Fibroblast of pulmonary artery (primary cell): ENCODE measurements around the gene DMRT1.
"Not testable (repeated sequence)": the region's sequence is repeated elsewhere in the genome, so short reads cannot be mapped to it uniquely, and the experiment has no call there.

Experiments
- DNase-seq: peaks from one replicate; pipeline ENCODE4 v3.0.0-alpha.2; 2010; ENCODE audit warnings: low read depth
- H3K4me3 ChIP-seq: replicated peaks from 2 replicates; pipeline ENCODE4 v1.5.1; 2011; ENCODE audit warnings: low read depth, mild to moderate bottlenecking, control low read depth, low read length, moderate library complexity
- TF ChIP-seq, protein P1 (sequence below): IDR thresholded peaks from 2 replicates; pipeline ENCODE4 v1.5.1; 2011; ENCODE audit warnings: mild to moderate bottlenecking, control low read depth, low read length, inconsistent platforms; ENCODE audit errors: missing control alignments

DMRT1 gene

DNA sequence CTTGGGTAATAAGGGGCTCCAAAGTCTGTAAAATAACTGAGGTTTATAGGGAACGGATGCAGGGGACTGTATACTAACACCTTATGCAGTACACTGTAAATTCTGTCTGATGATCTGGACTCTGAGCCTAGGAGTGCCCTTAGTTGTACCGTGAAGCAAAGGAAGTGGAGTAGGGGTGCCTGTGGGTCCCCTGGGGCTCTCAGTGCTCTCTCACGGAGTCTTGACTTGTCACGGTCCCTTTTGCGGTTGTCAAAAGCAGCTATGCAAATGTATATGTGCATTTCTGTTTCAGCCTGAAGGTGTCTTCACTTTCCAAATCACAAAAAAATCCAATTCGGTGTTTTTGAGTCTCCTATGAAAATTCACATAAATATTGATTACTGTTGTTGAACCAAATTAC, 17.8 kb downstream of the DMRT1 start:
- TF ChIP-seq, protein P1, sequence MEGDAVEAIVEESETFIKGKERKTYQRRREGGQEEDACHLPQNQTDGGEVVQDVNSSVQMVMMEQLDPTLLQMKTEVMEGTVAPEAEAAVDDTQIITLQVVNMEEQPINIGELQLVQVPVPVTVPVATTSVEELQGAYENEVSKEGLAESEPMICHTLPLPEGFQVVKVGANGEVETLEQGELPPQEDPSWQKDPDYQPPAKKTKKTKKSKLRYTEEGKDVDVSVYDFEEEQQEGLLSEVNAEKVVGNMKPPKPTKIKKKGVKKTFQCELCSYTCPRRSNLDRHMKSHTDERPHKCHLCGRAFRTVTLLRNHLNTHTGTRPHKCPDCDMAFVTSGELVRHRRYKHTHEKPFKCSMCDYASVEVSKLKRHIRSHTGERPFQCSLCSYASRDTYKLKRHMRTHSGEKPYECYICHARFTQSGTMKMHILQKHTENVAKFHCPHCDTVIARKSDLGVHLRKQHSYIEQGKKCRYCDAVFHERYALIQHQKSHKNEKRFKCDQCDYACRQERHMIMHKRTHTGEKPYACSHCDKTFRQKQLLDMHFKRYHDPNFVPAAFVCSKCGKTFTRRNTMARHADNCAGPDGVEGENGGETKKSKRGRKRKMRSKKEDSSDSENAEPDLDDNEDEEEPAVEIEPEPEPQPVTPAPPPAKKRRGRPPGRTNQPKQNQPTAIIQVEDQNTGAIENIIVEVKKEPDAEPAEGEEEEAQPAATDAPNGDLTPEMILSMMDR, result no peak
- no peak overlapping the region for H3K4me3 ChIP-seq
- DNase-seq, result no peak

DNA sequence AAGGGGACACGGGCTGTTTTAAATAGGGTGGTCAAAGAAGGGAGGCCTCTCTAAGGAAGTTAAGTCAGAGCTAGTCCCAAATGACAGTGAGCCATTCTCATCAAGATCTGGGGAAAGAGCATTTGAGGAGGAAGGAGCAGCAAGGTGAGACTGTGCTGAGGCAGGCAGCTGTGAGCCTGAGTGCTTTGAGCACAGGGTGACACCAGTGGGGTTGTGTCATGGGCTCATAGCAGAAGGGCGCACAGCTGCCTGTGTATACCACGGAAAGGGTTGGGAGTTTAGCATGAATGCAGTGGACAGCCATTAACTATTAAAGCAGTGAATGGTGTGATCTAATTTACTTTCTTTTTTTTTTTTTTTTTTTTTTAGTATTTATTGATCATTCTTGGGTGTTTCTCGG, 19.2 kb downstream of the DMRT1 start:
- no peak overlapping the region for H3K4me3 ChIP-seq
- DNase-seq, result no peak
- TF ChIP-seq, protein P1, result no peak

DNA sequence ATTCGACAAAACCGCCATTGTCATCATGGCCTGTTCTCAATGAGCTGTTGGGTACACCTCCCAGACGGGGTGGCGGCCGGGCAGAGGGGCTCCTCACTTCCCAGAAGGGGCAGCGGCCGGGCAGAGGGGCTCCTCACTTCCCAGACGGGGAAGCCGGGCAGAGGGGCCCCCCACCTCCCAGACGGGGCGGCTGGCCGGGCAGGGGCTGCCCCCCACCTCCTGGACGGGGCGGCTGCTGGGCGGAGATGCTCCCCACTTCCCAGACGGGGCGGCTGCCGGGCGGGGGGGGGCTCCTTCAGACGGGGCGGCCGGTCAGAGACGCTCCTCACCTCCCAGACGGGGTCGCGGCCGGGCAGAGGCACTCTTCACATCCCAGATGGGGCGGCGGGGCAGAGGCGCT, 20.0 kb downstream of the DMRT1 start:
- not testable (repeated sequence) for H3K4me3 ChIP-seq, DNase-seq

DNA sequence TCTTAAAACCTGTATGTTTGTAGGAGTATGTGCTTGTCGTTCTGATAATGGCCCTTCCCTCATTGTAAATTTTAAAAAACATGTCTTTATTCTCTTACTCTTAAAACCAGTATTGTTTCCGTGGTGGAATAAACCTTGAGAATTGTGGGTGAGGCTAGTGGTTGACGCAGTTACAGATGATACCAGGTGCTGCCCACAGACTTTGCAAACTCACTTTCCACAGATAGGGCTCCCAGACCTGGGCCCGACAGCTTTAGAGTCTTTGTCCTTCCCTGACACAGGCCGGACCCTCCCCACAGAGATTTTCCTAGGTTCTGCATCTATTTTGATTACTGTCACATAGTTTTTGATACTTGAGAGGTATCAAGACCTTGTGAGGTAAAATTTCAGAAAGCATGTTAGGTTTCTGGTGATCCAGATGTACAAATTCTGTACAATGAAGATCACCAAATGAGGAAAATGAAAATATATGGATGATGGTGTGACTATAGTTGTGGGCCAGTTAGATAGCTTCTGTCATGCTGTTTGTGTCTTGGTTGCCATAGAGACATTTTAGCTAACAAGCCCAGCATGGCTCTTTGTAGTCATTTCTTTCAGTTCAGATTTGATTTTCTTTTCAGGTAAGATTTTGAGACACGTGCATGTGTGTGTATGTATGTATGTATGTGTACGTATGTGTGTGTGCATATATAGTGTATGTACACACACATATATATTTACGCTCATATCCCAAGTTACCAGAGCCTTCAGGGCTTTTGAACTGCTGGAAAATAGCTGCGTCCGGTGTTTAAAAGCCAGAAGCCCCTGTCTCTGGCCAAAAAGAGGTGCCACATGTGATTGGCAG, 33.8 kb downstream of the DMRT1 start:
- TF ChIP-seq, protein P1, result no peak
- no peak for DNase-seq

DNA sequence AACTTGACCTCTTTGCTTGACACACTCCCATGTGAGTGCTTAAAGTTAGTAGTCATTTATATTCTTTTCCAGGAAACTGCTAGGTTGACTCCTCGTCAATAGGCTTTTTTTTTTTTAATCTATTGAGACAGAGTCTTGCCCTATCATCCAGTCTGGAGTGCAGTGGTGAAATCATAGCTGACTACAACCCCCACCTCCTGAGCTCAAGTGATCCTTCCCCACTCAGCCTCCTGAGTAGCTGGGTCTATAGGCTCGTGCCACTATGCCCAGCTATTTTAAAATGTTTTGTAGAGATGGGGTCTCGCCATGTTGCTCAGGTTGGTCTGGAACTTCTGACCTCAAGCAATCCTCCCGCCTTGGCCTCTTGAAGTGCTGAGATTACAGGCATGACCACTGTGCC, 34.9 kb downstream of the DMRT1 start:
- no peak for DNase-seq
- TF ChIP-seq, protein P1, result no peak
- no peak overlapping the region for H3K4me3 ChIP-seq

More for the DNA sequence above, 33.8 kb downstream of the DMRT1 start:
- H3K4me3 ChIP-seq, result no peak overlapping the region

DNA sequence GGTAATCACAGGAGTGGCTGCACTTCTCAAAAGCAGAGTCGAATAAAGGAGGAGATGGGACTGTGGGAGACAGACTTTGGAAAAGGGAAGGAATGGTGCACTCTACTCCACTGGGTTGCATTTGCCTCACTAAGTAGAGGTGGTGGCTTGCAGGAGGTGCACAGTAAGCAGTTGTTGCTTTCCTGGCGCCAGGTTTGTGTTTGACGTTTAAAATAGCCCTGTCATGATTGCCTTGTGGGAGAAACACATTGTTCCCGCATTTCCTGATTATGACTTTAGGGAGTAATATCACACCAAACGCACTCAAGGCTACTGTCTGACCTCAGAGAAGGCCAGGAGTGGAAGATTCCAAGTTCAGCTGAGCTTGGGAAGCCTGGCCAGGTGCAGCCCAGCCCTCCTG, 36.7 kb downstream of the DMRT1 start:
- no peak for DNase-seq
- TF ChIP-seq, protein P1, result no peak
- no peak overlapping the region for H3K4me3 ChIP-seq

DNA sequence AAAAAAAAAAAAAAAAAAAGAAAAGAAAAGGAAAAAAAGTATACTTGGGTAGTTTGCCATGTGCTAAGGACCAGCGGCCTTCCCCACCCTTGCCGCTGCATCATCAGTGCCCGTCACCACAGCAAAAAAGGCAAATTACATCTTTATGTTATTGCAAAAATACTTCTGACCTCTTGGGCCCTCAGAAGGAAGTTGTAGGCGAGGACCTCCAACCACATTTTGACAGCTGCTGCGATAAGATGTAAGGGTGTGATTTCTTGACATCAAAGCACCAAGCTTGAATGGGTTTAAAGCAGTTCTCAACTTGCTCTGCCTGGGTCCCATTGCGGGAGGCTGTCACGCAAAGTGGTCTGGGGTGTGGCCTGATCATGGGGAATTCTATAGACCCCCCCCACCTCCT, 39.2 kb downstream of the DMRT1 start:
- no peak for DNase-seq
- TF ChIP-seq, protein P1, result no peak

More for the DNA sequence above, 39.2 kb downstream of the DMRT1 start:
- no peak overlapping the region for H3K4me3 ChIP-seq
